Natural killer cell (primary cell): Measurements from ENCODE around the gene EPS8L2. TPM values are rescaled to one million over a fixed set of nuclear protein-coding genes. Genes with fewer than 3 reads are reported as not detected.

Source experiments
- ATAC-seq, 3 donors: fragments of 150-1000 bp in 2 of 3; fragments of 200-7000 bp in 1 of 3; cut with Tn5 transposase; 1 replicate in 1 of 3; 2 replicates in 2 of 3; pipeline ENCODE4 v1.10.0; 2021; ENCODE audit warnings: mild to moderate bottlenecking in 2 of 3, moderate library complexity in 2 of 3
- DNase-seq, 2 donors: peaks; one replicate each; pipeline versions ENCODE4 v3.0.0 to v3.0.0-alpha.2; 2013 to 2021; ENCODE audit warnings: mixed read lengths in 1 of 2
- H3K27ac ChIP-seq: one replicate; pipeline ENCODE4 v1.5.1; 2013; ENCODE audit warnings: mild to moderate bottlenecking, low read length
- H3K27me3 ChIP-seq: one replicate; pipeline ENCODE4 v1.6.1; 2013; ENCODE audit warnings: low read length; ENCODE audit not compliant: control insufficient read depth, insufficient read depth
- H3K36me3 ChIP-seq: one replicate; pipeline ENCODE4 v1.6.1; 2013; ENCODE audit warnings: low read length; ENCODE audit not compliant: control insufficient read depth, insufficient read depth
- H3K4me1 ChIP-seq: one replicate; pipeline ENCODE4 v1.6.1; 2013; ENCODE audit warnings: low read length; ENCODE audit not compliant: control insufficient read depth, insufficient read depth
- H3K4me3 ChIP-seq: one replicate; pipeline ENCODE4 v1.5.1; 2013; ENCODE audit warnings: low read length
- H3K9me3 ChIP-seq: one replicate; pipeline ENCODE4 v1.6.1; 2013; ENCODE audit warnings: low read length; ENCODE audit not compliant: control insufficient read depth, insufficient read depth
- H3K27ac Mint-ChIP-seq, 2 donors: one replicate each; pipeline ENCODE4 v1.8.0; 2022; ENCODE audit warnings: mild to moderate bottlenecking in 2 of 2, mixed read lengths in 2 of 2, moderate library complexity in 1 of 2
- H3K27me3 Mint-ChIP-seq, 2 donors: one replicate each; pipeline ENCODE4 v1.8.0; 2022; ENCODE audit warnings: low read depth in 2 of 2, mixed read lengths in 2 of 2
- H3K36me3 Mint-ChIP-seq: one replicate; pipeline ENCODE4 v1.8.0; 2022; ENCODE audit warnings: mixed read lengths
- H3K4me1 Mint-ChIP-seq, 2 donors: one replicate each; pipeline ENCODE4 v1.8.0; 2022; ENCODE audit warnings: mixed read lengths in 2 of 2
- H3K4me3 Mint-ChIP-seq: one replicate; pipeline ENCODE4 v1.8.0; 2022; ENCODE audit warnings: mild to moderate bottlenecking, moderate library complexity, mixed read lengths
- H3K9me3 Mint-ChIP-seq, 2 donors: one replicate each; pipeline ENCODE4 v1.8.0; 2022; ENCODE audit warnings: mixed read lengths in 2 of 2
- WGBS: methylation state at CpG from one replicate; pipeline ENCODE4 v1.1.7; 2013; ENCODE audit warnings: missing lambda C conversion rate; ENCODE audit not compliant: insufficient coverage; 5-methylcytosine and 5-hydroxymethylcytosine counted together
- intact Hi-C: fragments of 100-400 bp; cut with micrococcal nuclease; formaldehyde crosslinking; loops from one replicate; pipeline ENCODE4 v1.14.2; 2022
- total RNA-seq, 4 donors: library from RNA; stranded (reverse); fragments of 120-200 nt in 1 of 4; gene quantifications; one replicate each; pipeline versions ENCODE4 v1.2.3 to v1.2.4, GENCODE V29; 2013 to 2022
- TF ChIP-seq, protein P1 (sequence below): fragments of 200-600 bp; IDR thresholded peaks from one replicate; pipeline ENCODE4 v1.8.0; 2022; ENCODE audit warnings: antibody characterized with exemption

Gene EPS8L2
- total RNA-seq, 3 donors from 2014 or later (not counting 1 experiment from before 2014, with no cell fraction given) = 6.9 to 10.9 (median 9.3) TPM

- intact Hi-C loops = loop anchor here (10.0 kb wide), 2 partner anchors 66 to 106 kb away; partner anchors contain the start of gene IRF7
- DNase-seq (peak in 1 of 2 donors; percentile 59), ATAC-seq (peak in 2 of 3 donors; percentile 38 to 42)
- Mint-ChIP-seq H3K27me3 (peaks cover 7 to 26% of the 10 kb centered on the region in 2 donors), H3K4me1 (peaks cover 6 to 16% of the 10 kb centered on the region in 2 donors), H3K36me3 (no peaks in the 10 kb centered on the region), H3K27ac (peak overlapping the region in 1 of 2 donors; percentile 58), H3K4me3 (no peak overlapping the region), H3K9me3 (no peaks in the 10 kb centered on the region)
- peaks cover 21% of the 10 kb centered on the region for H3K27me3 ChIP-seq
- peaks cover 30% of the 10 kb centered on the region for H3K4me1 ChIP-seq
- no peaks in the 10 kb centered on the region for H3K9me3 ChIP-seq
- 1% methylated on average over 53 of the region's 53 CpGs for WGBS
- H3K36me3 ChIP-seq = no peaks in the 10 kb centered on the region
- H3K4me3 ChIP-seq = no peak overlapping the region
- TF ChIP-seq, protein P1, sequence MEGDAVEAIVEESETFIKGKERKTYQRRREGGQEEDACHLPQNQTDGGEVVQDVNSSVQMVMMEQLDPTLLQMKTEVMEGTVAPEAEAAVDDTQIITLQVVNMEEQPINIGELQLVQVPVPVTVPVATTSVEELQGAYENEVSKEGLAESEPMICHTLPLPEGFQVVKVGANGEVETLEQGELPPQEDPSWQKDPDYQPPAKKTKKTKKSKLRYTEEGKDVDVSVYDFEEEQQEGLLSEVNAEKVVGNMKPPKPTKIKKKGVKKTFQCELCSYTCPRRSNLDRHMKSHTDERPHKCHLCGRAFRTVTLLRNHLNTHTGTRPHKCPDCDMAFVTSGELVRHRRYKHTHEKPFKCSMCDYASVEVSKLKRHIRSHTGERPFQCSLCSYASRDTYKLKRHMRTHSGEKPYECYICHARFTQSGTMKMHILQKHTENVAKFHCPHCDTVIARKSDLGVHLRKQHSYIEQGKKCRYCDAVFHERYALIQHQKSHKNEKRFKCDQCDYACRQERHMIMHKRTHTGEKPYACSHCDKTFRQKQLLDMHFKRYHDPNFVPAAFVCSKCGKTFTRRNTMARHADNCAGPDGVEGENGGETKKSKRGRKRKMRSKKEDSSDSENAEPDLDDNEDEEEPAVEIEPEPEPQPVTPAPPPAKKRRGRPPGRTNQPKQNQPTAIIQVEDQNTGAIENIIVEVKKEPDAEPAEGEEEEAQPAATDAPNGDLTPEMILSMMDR = no peak
- H3K27ac ChIP-seq = no peak overlapping the region
These were observed 14.7 kb downstream of the EPS8L2 start for GRCh38 chr11:720642-721246.

GRCh38 chr11:721247-721740 is 15.3 kb downstream of the EPS8L2 start:
- Histone ChIP-seq H3K4me3 (peak overlapping the region; percentile 18), H3K9me3 (no peaks in the 10 kb centered on the region), H3K27ac (no peak overlapping the region), H3K36me3 (no peaks in the 10 kb centered on the region), H3K27me3 (peaks cover 21% of the 10 kb centered on the region), H3K4me1 (peaks cover 33% of the 10 kb centered on the region)
- TF ChIP-seq, protein P1 = no peak
- no peaks in the 10 kb centered on the region for H3K36me3 Mint-ChIP-seq
- H3K9me3 Mint-ChIP-seq = no peaks in the 10 kb centered on the region
- no peak for DNase-seq
- H3K27ac Mint-ChIP-seq = peak overlapping the region in 1 of 2 donors; percentile 58
- no peak for ATAC-seq
- no peak overlapping the region for H3K4me3 Mint-ChIP-seq
- intact Hi-C loops = loop anchor here (10.0 kb wide), 2 partner anchors 66 to 106 kb away; partner anchors contain the start of gene IRF7
- peaks cover 6 to 16% of the 10 kb centered on the region in 2 donors for H3K4me1 Mint-ChIP-seq
- peaks cover 7 to 26% of the 10 kb centered on the region in 2 donors for H3K27me3 Mint-ChIP-seq
- WGBS = 11% methylated on average over 28 of the region's 28 CpGs

- DNase-seq (peak in 1 of 2 donors; percentile 71), ATAC-seq (peak; percentile 24 to 56 (median 32))
- H3K9me3 ChIP-seq = no peaks in the 10 kb centered on the region
- peaks cover 21% of the 10 kb centered on the region for H3K27me3 ChIP-seq
- Mint-ChIP-seq H3K4me1 (peaks cover 6 to 20% of the 10 kb centered on the region in 2 donors), H3K4me3 (no peak overlapping the region), H3K36me3 (no peaks in the 10 kb centered on the region), H3K27me3 (peaks cover 7 to 26% of the 10 kb centered on the region in 2 donors), H3K9me3 (no peaks in the 10 kb centered on the region), H3K27ac (peak overlapping the region in 1 of 2 donors; percentile 58)
- WGBS = 3% methylated on average over 33 of the region's 33 CpGs
- no peak overlapping the region for H3K27ac ChIP-seq
- H3K36me3 ChIP-seq = no peaks in the 10 kb centered on the region
- H3K4me1 ChIP-seq = peaks cover 38% of the 10 kb centered on the region
- TF ChIP-seq, protein P1 = no peak
- peak overlapping the region; percentile 18 for H3K4me3 ChIP-seq
- intact Hi-C loops = loop anchor here (2.0 to 10.0 kb wide), 3 partner anchors 25 to 107 kb away; partner anchors contain the start of gene IRF7
These were observed 15.8 kb downstream of the EPS8L2 start for GRCh38 chr11:721741-722345.
